GM12891 (cell line): Measurements from ENCODE around the gene RAB1A.

ENCODE experiments used
- PAX5 ChIP-seq: IDR thresholded peaks from 2 replicates; pipeline ENCODE4 v1.6.1; 2011; ENCODE audit warnings: low read length, moderate library complexity, mild to moderate bottlenecking; ENCODE audit not compliant: insufficient read depth, severe bottlenecking
- POLR2A ChIP-seq: IDR thresholded peaks from 2 replicates; pipeline ENCODE4 v1.6.1; 2011; ENCODE audit warnings: low read depth, low read length, control low read depth
- POLR2AphosphoS5 ChIP-seq: IDR thresholded peaks from 2 replicates; pipeline ENCODE4 v1.6.1; 2011; ENCODE audit warnings: low read depth, low read length, control low read depth
- POU2F2 ChIP-seq: IDR thresholded peaks from 2 replicates; pipeline ENCODE4 v1.6.1; 2011; ENCODE audit warnings: low read depth, mild to moderate bottlenecking, control low read depth, low read length, moderate library complexity
- SPI1 ChIP-seq: IDR thresholded peaks from 2 replicates; pipeline ENCODE4 v1.6.1; 2011; ENCODE audit warnings: low read depth, low read length, control low read depth
- TAF1 ChIP-seq: IDR thresholded peaks from 2 replicates; pipeline ENCODE4 v1.6.1; 2011; ENCODE audit warnings: low read depth, low read length, control low read depth

DNA sequence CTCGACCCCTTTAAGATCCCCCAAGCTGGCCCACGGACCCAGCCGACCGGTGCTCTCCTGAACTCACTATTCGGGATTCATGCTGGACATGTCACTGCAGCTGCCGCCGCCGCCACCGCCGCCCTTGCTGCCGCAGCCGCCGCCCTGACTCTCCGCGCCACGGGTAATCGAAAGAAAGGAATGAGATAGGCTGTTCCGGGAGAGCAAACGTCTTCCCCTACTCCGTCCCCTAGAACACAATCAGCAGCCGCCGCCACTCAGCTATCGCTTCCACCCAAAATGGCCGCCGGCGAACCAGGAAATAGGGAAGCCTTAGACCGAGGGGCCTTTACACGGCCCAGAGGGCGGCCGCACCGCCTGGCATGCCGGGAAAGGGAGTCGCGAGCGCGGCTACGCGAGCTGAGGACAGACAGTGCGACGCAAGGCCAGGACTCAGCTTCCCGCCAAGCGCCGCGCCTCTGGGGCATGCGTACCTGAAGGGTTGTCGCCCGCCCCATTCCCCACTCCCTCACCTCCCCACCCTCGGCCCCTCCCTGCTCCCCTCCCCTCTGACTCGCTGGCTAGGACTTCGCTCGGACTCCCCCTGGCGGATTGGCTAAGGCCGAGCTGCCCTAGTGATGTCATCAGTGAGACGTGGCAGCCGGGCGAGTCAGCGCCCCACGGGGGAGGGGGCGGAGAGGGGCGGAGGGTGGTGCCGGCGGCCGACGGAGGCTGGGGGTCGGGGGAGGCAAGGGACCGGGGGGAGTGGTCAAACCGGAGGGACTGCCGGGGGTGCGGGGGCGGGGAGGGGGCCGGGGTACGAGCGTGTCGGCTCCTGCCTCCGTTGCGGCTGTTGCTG is at the start of gene RAB1A:
- TF ChIP-seq POU2F2: 0 out of 2 replicates have a peak, but pooled peaks have one; percentile 70
- peak; percentile 82 for TF ChIP-seq POLR2A
- TF ChIP-seq POLR2AphosphoS5: peak; percentile 87
- TF ChIP-seq TAF1: peak; percentile 83
- TF ChIP-seq SPI1: peak; percentile 66
- no peak for TF ChIP-seq PAX5
